SK-N-SH treated with all-trans-retinoic acid at 6 μM for 48 hours (cell line): Measurements from ENCODE around the gene DHCR7.

Experiments
- ATAC-seq: fragments of 200-7000 bp; cut with Tn5 transposase; 3 replicates; pipeline ENCODE4 v1.9.1; 2020; ENCODE audit warnings: mild to moderate bottlenecking, moderate library complexity
- ARNTL ChIP-seq: fragments of 450-650 bp; formaldehyde crosslinking; IDR thresholded peaks from 2 replicates; pipeline ENCODE4 v1.5.0; 2020; ENCODE audit warnings: low read depth, mild to moderate bottlenecking, moderate library complexity, borderline replicate concordance
- BACH2 ChIP-seq: fragments of 250-450 bp; sonication (Bioruptor Pico); IDR thresholded peaks from 2 replicates; pipeline ENCODE4 v1.9.0; 2021; ENCODE audit warnings: mild to moderate bottlenecking, borderline replicate concordance
- CSDC2 ChIP-seq: fragments of 250-450 bp; sonication (Bioruptor Pico); IDR thresholded peaks from 2 replicates; pipeline ENCODE4 v1.5.0; 2020; ENCODE audit warnings: mild to moderate bottlenecking, moderate library complexity
- CSRNP3 ChIP-seq: fragments of 250-450 bp; sonication (Bioruptor Pico); IDR thresholded peaks from 2 replicates; pipeline ENCODE4 v1.5.1; 2021; ENCODE audit warnings: mild to moderate bottlenecking, moderate library complexity
- ESRRG ChIP-seq: fragments of 250-450 bp; sonication (Bioruptor Pico); IDR thresholded peaks from 2 replicates; pipeline ENCODE4 v1.6.1; 2021; ENCODE audit warnings: mild to moderate bottlenecking
- GLIS3 ChIP-seq: fragments of 250-450 bp; sonication (Bioruptor Pico); IDR thresholded peaks from 2 replicates; pipeline ENCODE4 v1.5.0; 2020; ENCODE audit warnings: mild to moderate bottlenecking, moderate library complexity
- ISL1 ChIP-seq: fragments of 250-450 bp; sonication (Bioruptor Pico); IDR thresholded peaks from 2 replicates; pipeline ENCODE4 v2.1.2; 2022; ENCODE audit warnings: mild to moderate bottlenecking, moderate library complexity
- OSR1 ChIP-seq: fragments of 250-450 bp; sonication (Bioruptor Pico); IDR thresholded peaks from 2 replicates; pipeline ENCODE4 v1.8.0; 2022; ENCODE audit warnings: moderate library complexity, mild to moderate bottlenecking, inconsistent platforms
- POU6F1 ChIP-seq: fragments of 250-450 bp; sonication (Bioruptor Pico); IDR thresholded peaks from 2 replicates; pipeline ENCODE4 v1.8.0; 2021; ENCODE audit warnings: low read depth, mild to moderate bottlenecking, moderate library complexity, borderline replicate concordance
- PPARA ChIP-seq: fragments of 250-450 bp; sonication (Bioruptor Pico); IDR thresholded peaks from 2 replicates; pipeline ENCODE4 v1.5.0; 2020; ENCODE audit warnings: mild to moderate bottlenecking, borderline replicate concordance
- RARB ChIP-seq: fragments of 250-450 bp; sonication (Bioruptor Pico); IDR thresholded peaks from 2 replicates; pipeline ENCODE4 v1.8.0; 2021; ENCODE audit warnings: mild to moderate bottlenecking, moderate library complexity
- SNAI2 ChIP-seq: fragments of 250-450 bp; sonication (Bioruptor Pico); IDR thresholded peaks from 2 replicates; pipeline ENCODE4 v1.5.0; 2020; ENCODE audit warnings: mild to moderate bottlenecking, moderate library complexity
- TCF4 ChIP-seq: fragments of 250-450 bp; sonication (Bioruptor Pico); IDR thresholded peaks from 2 replicates; pipeline ENCODE4 v1.8.0; 2021; ENCODE audit warnings: mild to moderate bottlenecking, moderate library complexity, borderline replicate concordance
- TOX ChIP-seq: fragments of 250-450 bp; sonication (Bioruptor Pico); IDR thresholded peaks from 2 replicates; pipeline ENCODE4 v1.8.0; 2021; ENCODE audit warnings: mild to moderate bottlenecking, moderate library complexity, borderline replicate concordance
- ZC3H10 ChIP-seq: fragments of 250-450 bp; sonication (Bioruptor Pico); IDR thresholded peaks from 2 replicates; pipeline ENCODE4 v1.5.1; 2021; ENCODE audit warnings: mild to moderate bottlenecking, moderate library complexity
- ZFP3 ChIP-seq: fragments of 250-450 bp; sonication (Bioruptor Pico); IDR thresholded peaks from 2 replicates; pipeline ENCODE4 v1.5.0; 2020; ENCODE audit warnings: mild to moderate bottlenecking, moderate library complexity
- ZFP30 ChIP-seq: fragments of 450-650 bp; formaldehyde crosslinking; IDR thresholded peaks from 2 replicates; pipeline ENCODE4 v1.5.0; 2022; ENCODE audit warnings: mild to moderate bottlenecking, moderate library complexity
- ZNF565 ChIP-seq: fragments of 450-650 bp; formaldehyde crosslinking; conservative IDR thresholded peaks from 2 replicates; pipeline ENCODE4 v1.5.0; 2020; ENCODE audit warnings: low read depth, mild to moderate bottlenecking, moderate library complexity
- ZNF70 ChIP-seq: fragments of 450-650 bp; formaldehyde crosslinking; IDR thresholded peaks from 2 replicates; pipeline ENCODE4 v1.5.0; 2020; ENCODE audit warnings: mild to moderate bottlenecking, moderate library complexity
- ZNF8 ChIP-seq: fragments of 450-650 bp; formaldehyde crosslinking; IDR thresholded peaks from 2 replicates; pipeline ENCODE4 v1.5.0; 2020; ENCODE audit warnings: mild to moderate bottlenecking, moderate library complexity
- TF ChIP-seq, protein P1 (sequence below): fragments of 250-450 bp; sonication (Bioruptor Pico); IDR thresholded peaks from 2 replicates; pipeline ENCODE4 v1.8.0; 2020; ENCODE audit warnings: mild to moderate bottlenecking, moderate library complexity, borderline replicate concordance
- TF ChIP-seq, protein P2 (sequence below): fragments of 250-450 bp; sonication (Bioruptor Pico); IDR thresholded peaks from 2 replicates; pipeline ENCODE4 v1.5.1; 2020; ENCODE audit warnings: low read depth, mild to moderate bottlenecking, moderate library complexity

Gene DHCR7

DNA sequence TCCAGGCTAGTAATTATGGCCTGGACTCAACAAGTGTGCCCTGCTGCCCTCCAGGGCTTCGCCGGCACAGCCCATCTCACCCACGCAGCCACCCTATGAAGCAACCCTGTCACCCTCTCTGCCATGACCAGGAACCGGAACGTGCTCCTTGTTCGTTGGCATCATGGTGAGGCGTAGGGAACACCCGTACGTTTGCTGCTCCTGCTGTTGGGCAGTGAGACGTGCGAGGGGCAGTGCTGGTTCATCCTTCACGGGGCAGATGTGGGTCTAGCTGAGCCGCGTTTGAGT lies 25.5 kb upstream of the DHCR7 start:
- TF ChIP-seq, protein P1, sequence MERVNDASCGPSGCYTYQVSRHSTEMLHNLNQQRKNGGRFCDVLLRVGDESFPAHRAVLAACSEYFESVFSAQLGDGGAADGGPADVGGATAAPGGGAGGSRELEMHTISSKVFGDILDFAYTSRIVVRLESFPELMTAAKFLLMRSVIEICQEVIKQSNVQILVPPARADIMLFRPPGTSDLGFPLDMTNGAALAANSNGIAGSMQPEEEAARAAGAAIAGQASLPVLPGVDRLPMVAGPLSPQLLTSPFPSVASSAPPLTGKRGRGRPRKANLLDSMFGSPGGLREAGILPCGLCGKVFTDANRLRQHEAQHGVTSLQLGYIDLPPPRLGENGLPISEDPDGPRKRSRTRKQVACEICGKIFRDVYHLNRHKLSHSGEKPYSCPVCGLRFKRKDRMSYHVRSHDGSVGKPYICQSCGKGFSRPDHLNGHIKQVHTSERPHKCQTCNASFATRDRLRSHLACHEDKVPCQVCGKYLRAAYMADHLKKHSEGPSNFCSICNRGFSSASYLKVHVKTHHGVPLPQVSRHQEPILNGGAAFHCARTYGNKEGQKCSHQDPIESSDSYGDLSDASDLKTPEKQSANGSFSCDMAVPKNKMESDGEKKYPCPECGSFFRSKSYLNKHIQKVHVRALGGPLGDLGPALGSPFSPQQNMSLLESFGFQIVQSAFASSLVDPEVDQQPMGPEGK (CRISPR knock-in tag): no peak
- TF ChIP-seq RARB (CRISPR knock-in tag): no peak
- TF ChIP-seq ZNF8 (CRISPR knock-in tag): no peak
- no peak for TF ChIP-seq ISL1
- TF ChIP-seq PPARA (CRISPR knock-in tag): no peak
- no peak for TF ChIP-seq OSR1 (CRISPR knock-in tag)
- TF ChIP-seq TOX: no peak
- no peak for TF ChIP-seq CSRNP3
- no peak for TF ChIP-seq ZFP30
- TF ChIP-seq ZFP3 (CRISPR knock-in tag): no peak
- no peak for TF ChIP-seq POU6F1 (CRISPR knock-in tag)
- no peak for TF ChIP-seq ZC3H10
- TF ChIP-seq ZNF565 (CRISPR knock-in tag): no peak
- no peak for TF ChIP-seq GLIS3 (CRISPR knock-in tag)
- TF ChIP-seq, protein P2, sequence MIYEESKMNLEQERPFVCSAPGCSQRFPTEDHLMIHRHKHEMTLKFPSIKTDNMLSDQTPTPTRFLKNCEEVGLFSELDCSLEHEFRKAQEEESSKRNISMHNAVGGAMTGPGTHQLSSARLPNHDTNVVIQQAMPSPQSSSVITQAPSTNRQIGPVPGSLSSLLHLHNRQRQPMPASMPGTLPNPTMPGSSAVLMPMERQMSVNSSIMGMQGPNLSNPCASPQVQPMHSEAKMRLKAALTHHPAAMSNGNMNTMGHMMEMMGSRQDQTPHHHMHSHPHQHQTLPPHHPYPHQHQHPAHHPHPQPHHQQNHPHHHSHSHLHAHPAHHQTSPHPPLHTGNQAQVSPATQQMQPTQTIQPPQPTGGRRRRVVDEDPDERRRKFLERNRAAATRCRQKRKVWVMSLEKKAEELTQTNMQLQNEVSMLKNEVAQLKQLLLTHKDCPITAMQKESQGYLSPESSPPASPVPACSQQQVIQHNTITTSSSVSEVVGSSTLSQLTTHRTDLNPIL (CRISPR knock-in tag): no peak
- TF ChIP-seq BACH2 (CRISPR knock-in tag): no peak
- TF ChIP-seq ZNF70 (CRISPR knock-in tag): no peak
- TF ChIP-seq ARNTL (CRISPR knock-in tag): no peak
- TF ChIP-seq ESRRG (CRISPR knock-in tag): no peak
- TF ChIP-seq CSDC2: no peak
- no peak for ATAC-seq

DNA sequence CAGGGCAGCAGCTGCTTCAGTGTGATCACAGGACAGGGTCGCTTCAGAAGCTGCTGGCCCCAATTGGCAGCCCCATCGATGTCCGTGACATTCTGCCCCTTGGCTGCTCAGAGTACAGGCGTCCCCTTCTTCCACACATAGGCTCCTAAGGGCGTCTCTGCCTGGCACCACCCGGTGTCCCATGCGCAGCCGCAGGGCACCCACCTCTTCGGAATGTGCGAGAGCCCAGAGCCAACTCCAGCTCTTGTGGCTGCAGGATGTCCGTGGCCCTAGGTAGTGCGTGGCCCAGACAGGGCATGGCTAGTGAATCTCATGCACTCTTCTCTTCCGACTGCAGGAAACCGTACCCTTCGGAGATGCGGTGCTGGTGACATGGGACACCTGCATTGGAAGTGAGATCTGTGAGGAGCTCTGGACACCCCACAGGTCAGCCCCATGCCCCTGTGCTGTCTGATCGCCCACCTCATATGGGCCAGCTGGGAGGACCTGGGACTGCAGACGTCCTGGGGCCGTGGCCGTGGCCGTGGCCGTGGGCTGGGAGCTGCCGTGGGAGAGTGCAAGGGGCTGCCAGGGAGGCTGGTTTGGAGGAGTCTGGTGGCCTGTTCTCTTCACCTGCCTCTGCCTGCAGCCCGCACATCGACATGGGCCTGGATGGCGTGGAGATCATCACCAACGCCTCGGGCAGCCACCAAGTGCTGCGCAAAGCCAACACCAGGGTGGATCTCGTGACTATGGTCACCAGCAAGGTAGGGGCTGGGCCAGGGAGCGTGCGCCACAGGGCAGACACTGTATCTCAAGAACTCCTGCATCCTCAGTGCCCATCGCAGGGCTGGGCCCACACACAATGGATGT lies 25.0 kb upstream of the DHCR7 start:
- no peak for TF ChIP-seq ZC3H10
- no peak for TF ChIP-seq CSDC2
- TF ChIP-seq, protein P2 (CRISPR knock-in tag): no peak
- TF ChIP-seq SNAI2: no peak
- no peak for TF ChIP-seq ISL1
- no peak for TF ChIP-seq RARB (CRISPR knock-in tag)
- TF ChIP-seq TCF4 (CRISPR knock-in tag): no peak
- TF ChIP-seq OSR1 (CRISPR knock-in tag): no peak
- no peak for TF ChIP-seq TOX
- no peak for TF ChIP-seq ZFP30
- no peak for TF ChIP-seq ZNF70 (CRISPR knock-in tag)
- no peak for TF ChIP-seq POU6F1 (CRISPR knock-in tag)
- TF ChIP-seq ZNF8 (CRISPR knock-in tag): no peak
- TF ChIP-seq ZFP3 (CRISPR knock-in tag): no peak
- TF ChIP-seq BACH2 (CRISPR knock-in tag): no peak
- ATAC-seq: no peak
